ENCODE data around the gene AIG1. TPM values are rescaled to one million over a fixed set of nuclear protein-coding genes. Genes with fewer than 3 reads are reported as not detected.

The AIG1 gene
- polyA plus RNA-seq, 3 donors = 99.9 to 116 (median 112) TPM

Other genes starting within 250 kb of the AIG1 start
- gene HIVEP2, start 115.7 kb upstream of the AIG1 start, polyA plus RNA-seq (ENCODE audit: insufficient read length in 3 of 3) = 10 to 100 TPM; 12.0 to 12.7 (median 12.1) TPM